Non-pigmented ciliary epithelial cell (primary cell): ENCODE results near the gene SPTBN5.

Experiments
- DNase-seq: peaks from one replicate; pipeline ENCODE4 v3.0.0-alpha.2; 2010; ENCODE audit warnings: low read depth

The SPTBN5 gene

DNA sequence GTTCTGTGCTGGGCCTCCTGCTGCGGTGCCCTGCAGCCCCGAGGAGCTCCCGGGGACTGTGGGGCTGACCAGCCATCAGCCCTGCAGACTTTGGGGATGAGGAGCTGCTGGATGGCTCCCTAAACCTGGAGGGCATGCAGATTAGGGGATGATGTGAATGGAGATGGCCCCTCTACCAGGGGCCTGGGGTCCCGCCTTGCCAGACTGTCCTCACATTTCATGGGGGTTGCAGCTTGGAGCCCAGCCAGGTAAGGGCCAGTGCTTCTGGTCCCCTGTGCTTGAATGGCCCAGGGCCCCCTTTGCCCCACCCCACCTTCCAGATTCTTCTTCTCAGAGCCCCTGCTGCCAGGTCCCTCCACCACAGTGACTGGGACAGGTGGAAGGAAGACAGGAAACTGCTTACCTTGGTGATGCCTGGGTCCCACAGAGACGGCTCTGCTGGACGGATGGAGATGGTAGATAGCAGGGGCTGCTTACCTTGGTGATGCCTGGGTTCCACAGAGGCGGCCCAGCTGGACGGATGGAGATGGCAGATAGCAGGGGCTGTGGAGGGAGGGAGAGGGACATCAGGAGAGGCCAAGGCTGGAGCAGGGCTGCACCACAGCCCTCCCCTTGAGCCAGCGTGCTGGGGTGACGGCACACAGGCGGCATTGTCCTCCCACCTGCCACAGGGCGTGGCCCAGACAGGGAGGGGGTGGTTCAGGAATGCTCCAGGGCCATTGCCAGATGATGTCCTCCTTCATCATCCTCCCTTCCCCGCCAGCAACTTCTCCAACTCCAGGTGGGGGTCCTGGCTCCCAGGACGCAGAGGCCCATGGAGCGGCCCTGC, at the start of gene SPTBN5:
SPTBN5 (minus strand) TSS at position 632 of the 829 bp plus-strand sequence; CDS start at position 76, 556 bp downstream.
- no peak for DNase-seq

DNA sequence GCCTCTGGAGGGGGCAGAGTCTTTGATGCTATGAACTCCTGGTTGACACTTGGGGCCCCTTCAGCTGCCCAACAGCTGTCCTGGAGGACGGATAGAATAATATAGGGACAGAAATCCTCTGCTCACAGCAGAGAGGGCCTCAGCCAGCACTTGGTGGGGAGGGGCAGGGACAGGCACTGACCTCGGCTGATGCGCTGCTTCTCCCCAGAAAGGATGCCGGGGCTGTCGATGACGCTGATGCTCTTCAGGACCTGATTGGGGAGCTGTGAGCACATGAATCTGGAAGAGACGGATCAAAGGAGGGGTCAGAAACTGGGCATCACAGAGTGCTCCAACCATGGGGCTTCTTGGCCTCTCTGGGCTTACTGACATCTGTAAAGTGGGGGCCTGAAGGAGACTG, 49.0 kb upstream of the SPTBN5 start:
- DNase-seq, result no peak

DNA sequence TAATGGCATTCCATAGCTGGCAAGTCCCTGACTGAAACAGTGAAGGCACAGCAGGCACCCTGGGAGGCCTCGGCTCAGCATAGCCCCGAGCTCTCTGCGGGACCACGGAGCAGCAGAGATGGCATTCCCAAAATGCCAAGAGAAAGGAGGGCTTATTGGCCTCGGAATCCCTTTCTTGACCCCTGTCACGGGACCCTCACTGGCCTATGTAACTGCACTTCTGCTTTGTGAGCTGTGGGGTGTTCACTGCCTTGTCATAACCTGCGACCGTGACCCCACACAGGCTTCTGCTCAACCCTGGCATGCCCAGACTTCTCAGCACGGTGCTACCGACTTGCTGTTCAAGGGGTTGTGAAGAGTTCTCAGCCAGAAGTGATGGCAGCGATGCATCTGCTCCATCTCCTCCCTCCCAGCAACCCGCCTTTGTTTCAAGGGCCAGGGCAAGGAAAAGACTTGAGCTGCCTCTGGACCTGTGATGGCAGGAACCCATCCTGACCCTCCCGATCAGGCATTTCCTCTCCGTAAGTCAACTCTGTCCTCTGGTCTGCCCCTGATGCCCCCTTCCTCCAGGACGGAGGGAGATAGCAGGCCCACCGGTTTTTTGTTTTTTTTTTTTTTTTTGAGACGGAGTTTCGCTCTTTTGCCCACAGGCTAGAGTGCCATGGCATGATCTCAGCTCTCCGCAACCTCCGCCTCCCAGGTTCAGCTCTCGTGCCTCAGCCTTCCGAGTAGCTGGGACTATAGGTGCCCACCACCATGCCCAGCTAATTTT, 48.0 kb upstream of the SPTBN5 start:
- DNase-seq, result no peak

DNA sequence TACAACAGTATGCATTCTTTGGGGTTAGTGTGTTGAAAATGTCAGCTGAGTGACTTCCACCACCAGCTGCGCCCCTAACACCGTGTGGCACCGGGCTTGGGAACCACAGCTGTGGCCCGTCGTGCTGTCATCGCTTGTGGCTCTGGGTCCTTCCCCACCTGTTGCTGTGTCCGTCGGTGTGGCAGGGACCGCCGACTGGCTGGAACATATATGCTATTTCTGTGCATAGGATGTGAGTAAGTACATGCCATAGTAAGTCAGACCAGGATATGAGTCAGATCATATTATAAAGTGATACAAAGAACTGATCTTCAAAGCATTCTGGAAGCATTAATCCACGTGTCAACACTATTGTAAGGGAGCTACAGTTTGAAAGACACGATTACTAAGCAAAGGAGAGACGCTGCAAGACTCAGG, 46.6 kb upstream of the SPTBN5 start:
- no peak for DNase-seq

DNA sequence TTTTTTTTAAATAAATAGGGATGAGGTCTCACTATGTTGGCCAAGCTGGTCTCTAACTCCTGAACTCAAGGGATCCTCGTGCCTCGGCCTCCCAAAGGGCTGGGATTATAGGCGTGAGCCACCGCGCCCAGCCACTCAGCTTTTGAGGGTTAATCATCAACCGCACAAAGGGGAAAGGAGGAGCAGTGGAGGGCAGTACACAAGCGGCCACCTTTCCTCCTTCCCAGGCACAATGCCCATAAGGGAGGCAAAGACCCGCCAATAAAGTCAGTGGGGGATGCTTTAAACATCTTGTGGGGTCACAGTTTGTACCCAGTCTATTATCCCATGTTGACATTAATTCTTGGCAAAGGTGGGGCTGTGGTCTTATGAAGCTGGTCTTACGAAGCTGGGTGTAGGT, 46.1 kb upstream of the SPTBN5 start:
- DNase-seq, result no peak

DNA sequence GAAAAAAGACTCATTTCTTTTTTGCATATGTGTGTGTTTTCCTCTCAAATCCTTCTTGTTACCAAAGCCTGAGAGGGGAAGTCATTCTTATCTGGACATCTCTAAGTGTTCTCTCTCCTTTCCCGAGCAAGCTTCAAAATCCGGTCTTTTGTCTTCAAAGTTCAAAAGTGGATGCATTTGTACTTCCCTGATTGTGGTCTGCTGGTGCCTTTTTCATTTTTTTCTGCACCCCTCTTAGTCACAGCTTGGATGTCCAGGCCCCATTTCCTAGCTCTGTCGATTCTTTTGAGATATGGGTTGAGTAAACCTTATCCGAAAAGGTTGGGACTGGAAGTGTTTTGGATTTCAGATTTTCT, 43.7 kb upstream of the SPTBN5 start:
- DNase-seq, result no peak

DNA sequence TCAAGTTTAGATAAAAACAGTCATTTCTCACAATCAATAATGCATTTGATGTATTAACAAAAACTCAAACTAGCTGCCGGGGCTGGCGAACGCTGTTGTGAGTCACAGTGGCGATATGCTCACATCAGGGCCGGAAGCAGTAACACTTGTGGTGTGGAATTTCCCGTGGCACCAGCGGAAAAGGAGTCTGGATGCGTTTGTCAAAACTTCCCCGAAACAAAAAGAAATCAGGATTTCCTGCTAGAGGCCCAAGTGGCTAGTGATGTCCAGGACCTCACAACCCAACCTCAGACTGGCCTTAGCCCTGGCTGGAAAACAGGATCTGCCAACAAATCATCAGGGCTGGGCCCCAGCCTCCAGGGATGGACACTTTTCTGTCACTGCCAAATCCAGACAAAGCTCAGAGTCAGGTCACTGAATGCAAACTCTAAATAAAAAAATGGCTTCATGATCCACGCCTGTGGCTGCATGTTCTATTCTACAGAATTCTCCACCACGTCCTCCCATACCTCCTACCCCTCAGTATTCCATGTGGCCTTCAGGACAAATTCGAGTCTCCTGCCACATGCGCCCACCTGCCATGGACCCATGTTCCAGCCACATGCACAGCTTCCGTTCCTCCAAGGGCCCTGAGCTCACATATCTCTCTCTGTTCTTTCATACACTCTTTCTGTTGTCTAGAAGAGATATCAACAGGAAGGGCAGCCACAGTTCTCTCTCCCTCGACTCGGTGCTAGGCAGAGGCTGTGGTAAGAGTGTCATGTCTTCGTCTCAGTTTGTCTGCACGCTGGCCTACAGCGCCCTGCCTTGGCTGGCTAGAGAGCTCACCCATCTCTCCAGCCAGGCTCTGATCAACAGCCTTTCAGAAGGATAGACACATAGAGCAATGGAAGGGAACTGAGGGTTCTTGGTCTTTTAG, 43.1 kb upstream of the SPTBN5 start:
- no peak for DNase-seq

DNA sequence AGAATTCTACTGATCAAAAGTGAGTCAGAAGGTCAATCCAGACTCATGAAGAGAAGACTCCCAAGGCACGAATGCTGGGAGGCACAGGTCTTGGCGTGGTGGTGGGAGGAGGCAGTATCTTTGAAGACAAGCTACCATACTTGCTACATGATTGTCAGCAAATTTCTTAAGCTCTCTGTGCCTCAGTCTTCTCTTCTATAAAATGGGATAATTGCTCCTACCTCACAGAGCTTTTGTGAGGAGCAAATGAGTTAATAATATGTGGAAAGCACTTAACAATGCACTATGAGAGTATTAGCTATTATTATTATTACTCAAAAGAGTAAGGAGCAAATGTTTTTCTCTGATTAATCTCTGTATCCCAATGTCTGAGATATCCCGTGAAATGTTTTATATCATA, 42.3 kb upstream of the SPTBN5 start:
- DNase-seq, result no peak

DNA sequence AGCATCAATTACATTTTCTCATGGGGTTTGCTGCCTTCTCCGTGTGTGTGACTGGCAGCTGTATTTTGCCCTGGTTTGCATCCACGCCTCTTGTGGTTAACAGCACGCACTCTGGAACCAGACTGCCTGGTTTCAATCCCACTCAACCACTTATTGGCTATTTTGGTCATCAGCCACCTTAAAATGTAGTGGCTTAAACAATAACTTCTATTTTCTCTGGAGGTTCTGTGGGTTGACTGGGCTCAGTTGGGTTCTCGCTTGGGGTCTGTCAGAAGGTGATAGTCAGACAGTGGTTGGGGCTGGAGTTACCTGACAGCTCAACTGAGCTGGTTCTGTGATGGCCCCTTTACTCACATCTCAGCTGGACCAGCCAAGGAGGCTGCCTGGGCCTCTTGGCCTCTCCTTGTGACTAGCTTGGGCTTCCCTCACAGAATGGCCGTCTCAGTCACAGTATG, 41.7 kb upstream of the SPTBN5 start:
- DNase-seq, result no peak

DNA sequence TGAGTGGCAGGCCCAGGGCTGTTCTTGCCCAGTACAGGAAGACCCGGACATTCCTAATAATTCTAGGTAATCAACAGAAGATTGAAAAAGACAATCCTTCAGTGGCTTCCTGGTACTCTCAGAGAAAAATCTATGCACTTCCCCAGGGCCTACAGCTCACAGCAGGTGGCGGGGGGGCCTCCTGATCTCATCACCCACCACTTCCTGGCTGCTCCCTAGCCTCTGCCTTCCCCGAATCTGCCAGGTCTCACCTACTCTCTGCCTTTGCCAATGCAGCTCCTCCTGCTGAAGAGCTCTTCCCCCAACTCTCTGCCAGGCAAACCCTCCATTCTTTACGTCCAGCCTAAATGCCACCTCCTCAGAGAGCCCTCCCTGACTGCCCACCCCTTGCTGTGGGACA, 41.0 kb upstream of the SPTBN5 start:
- DNase-seq, result no peak

DNA sequence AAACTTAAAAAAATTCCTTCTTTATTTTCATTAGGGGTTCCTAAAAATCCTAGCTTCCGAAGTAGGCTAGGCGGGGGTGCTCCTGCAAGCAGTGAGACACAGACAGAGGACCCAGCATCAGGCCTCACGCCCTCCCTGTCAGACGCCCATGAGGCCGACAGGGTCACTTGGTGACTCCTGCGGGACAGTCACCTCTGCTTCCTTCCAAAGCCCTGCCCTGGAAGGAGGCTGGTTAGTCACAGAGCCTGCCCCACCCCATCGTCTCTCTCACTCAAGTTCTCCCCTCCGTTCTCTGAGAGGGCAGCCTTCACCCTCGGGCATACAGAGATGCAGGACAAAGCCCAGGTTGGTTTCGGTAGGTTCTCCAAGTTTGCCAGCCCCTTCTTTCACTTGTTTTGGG, 39.9 kb upstream of the SPTBN5 start:
- no peak for DNase-seq

DNA sequence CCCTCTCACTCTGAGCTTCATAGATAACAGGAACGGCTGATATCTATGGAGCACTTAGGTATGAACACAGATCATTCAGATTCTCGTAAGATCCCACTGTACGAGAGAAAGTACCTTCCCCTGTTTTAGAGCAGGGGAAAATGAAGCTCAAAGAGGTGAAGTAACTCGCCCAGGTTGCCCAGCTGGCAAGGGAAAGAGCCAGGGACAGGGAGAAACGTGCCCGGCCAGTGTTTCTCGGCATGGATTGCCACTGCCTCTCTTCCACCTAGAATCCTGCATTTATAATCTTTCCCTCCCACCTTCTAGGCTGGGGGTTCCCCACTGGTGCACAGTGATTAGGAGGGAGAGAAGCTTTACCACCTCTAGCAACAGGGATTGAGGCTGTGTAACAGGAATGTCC, 39.5 kb upstream of the SPTBN5 start:
- DNase-seq, result no peak

DNA sequence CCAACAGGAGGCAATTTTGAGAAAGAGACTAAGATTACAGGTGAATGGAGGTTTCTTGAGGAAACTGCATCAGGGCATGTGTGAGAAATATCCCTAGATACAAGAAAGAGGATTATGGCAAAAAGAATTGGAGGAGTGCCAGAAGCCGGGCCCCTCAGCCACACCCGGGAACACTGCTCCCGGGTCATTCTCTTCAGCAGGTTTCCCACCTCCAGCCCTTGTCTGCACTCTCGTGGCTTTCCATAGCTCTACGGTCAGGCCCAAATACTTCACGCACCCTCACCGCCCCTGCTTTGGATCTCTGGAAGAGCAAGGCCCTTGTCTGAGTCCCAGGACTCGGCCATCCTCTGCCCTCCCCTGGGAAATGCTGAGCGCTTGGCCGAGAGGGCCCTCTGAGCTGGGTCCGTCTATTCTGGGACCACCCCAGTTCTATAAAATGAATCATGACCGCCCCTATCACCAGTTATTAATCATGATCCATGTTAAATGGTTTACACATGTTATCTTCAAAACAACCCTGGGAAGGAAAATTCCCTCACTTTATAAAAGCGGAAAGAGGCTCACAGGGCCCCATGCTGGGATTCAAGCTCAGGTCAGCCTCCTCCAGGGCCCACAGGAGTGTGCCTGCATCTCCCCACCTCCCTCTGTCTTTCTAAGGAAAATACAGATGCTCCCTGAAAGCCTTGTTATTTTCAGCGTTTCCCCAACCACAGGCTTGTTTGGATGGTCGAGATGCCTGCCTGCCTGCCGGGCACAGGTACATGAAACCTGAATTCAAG, 38.8 kb upstream of the SPTBN5 start:
- no peak for DNase-seq

DNA sequence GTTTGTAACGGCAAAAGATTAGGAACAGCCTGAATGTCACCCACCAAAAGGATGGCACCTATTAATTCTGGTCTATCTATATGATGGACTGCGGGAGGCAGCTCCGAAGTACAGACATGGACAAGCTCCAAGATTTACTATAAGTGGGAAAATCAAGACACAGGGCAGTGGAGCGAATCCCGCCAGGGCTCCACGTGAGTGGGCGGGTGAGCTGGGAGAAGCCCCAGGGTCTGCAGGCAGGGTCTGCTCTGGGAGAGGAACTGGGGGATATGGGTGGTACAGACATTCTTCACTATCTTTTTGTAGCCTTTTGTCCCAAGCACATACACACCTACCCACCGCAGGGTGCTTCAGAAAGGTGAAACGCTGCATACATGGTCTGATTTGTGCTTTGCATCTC, 38.2 kb upstream of the SPTBN5 start:
- no peak for DNase-seq

DNA sequence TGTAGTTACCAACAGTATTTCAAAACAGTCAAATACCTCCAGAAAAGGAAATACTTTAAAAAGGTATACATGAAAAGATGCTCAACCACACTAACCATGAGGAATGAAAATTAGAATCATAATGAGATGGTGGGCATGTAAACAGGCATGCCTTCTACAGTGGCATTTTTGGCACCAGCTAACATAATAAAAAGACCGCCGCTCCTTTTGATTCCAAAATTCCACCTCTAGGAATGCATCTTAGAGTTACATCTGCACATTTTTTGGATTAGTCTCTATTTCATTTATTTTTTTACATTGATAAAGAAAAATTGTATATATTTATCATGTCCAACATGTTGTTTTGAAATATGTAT, 37.0 kb upstream of the SPTBN5 start:
- DNase-seq, result no peak

DNA sequence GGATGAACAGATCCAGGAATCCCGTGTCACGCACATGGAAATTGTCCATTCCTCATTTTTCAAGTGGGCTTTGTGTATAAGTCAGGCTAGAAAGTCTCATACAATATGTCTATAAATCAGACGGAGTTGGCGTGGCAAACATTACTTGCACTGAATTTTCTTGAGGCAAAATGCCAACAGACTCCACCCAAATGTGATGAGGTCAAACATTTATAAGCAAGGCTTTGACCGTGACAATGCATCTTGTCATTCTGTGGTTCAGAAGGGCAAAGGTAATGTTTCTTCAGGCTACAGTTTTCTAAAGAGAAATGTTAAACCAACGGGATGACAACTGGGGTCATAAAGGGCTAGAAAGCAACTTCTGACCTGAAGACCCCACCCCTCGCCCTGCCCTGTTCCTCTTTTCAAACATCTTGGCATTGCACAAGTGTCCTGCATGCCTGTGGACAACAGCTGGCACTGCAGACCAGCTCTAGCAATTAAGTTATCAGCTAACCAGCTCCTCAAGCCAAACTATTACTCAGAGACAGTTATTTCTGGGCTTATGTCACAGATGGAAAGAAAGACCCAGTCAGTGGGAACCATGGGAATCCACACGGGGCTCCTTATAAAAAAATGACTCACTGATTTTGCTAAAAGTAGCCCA, 36.5 kb upstream of the SPTBN5 start:
- DNase-seq, result peak; percentile 85

DNA sequence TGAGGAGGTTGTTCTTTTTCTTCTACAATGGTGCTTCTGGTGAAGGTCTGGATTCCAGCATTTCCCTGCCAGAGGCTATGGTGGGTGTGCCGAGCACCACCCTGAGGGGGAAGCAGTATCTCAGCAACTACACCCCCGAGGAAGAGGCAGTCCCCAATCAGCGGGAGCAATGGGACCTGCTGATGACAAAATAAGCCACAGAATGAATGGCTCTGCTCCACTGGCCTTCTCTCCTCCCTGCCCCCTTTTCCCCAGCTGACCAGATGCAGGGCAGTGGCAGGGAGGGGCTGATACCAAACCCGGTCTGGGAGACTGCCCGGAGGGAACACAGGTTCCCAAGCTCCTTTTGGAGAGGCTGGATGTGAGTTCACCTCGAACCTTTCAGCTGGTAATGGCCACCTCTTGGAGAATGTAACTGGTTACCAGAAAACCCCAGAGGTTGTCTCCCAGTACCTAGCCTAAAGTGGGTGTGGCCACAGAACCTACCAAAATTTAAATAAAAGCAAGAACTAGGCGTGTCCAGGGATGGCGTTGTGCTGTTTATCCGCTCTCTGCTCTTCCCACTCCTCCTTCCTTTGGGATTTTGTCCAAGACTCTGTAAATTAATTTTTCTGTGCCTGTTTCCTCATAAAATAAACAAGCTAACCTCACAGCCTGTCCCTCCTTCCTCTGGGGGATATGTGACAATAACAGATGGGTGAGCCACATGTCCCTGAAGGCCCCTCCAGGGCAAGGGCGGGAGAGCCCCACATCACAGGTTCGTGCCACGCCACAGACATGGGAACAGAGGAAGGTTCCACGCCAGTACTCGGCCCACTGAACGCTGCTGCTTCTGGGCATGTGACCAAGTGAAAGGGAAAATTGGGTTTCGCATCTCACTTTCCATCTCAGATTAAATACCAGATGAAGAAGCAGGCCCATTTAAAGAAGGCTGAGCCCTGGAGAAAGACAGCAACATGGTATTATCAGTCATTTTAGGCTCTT, 35.1 kb upstream of the SPTBN5 start:
- DNase-seq, result no peak

DNA sequence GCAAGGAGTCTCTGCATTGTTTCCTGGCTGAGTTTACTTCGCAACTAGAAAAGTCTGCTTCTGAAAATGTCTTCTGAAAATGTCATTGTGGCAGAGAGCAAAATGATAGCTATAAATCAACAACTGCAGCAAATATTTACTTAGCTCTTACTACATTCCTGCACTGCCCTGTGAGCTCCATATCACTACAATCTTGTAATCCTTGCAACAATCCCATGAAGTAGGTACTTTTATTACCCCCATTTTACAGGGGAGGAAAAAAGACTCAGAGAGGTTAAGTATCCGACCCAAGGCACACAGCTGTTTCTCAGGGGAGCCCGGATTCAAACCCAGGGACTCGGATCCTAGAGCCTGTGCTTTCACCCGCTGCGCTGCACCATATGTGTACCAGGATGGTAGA, 34.2 kb upstream of the SPTBN5 start:
- no peak for DNase-seq

DNA sequence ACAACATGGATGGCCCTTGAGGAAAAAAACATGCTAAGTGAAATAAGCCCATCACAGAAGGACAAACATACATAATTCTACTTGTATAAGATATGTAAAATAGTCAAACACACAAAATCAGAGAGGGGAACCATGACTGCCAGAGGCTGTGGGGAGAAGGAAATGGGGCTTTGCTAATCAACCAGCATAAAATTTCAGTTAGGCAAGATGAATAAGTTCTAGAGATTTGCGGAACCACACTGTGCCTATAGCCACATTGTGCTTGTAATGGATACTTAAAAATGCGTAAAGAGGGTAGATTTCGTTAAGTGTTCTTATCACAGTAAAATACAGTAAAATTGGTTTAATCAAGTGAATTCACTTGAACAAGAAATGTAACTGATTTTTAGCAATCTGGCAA, 33.7 kb upstream of the SPTBN5 start:
- DNase-seq, result no peak
